SK-N-SH treated with all-trans-retinoic acid at 6 μM for 48 hours (cell line): ENCODE results near the gene SYNE3.

ENCODE experiments used
- ATAC-seq: fragments of 200-7000 bp; cut with Tn5 transposase; 3 replicates; pipeline ENCODE4 v1.9.1; 2020; ENCODE audit warnings: mild to moderate bottlenecking, moderate library complexity
- ARNTL ChIP-seq: fragments of 450-650 bp; formaldehyde crosslinking; IDR thresholded peaks from 2 replicates; pipeline ENCODE4 v1.5.0; 2020; ENCODE audit warnings: low read depth, mild to moderate bottlenecking, moderate library complexity, borderline replicate concordance
- BACH2 ChIP-seq: fragments of 250-450 bp; sonication (Bioruptor Pico); IDR thresholded peaks from 2 replicates; pipeline ENCODE4 v1.9.0; 2021; ENCODE audit warnings: mild to moderate bottlenecking, borderline replicate concordance
- ESRRG ChIP-seq: fragments of 250-450 bp; sonication (Bioruptor Pico); IDR thresholded peaks from 2 replicates; pipeline ENCODE4 v1.6.1; 2021; ENCODE audit warnings: mild to moderate bottlenecking
- GLIS3 ChIP-seq: fragments of 250-450 bp; sonication (Bioruptor Pico); IDR thresholded peaks from 2 replicates; pipeline ENCODE4 v1.5.0; 2020; ENCODE audit warnings: mild to moderate bottlenecking, moderate library complexity
- ISL1 ChIP-seq: fragments of 250-450 bp; sonication (Bioruptor Pico); IDR thresholded peaks from 2 replicates; pipeline ENCODE4 v2.1.2; 2022; ENCODE audit warnings: mild to moderate bottlenecking, moderate library complexity
- OSR1 ChIP-seq: fragments of 250-450 bp; sonication (Bioruptor Pico); IDR thresholded peaks from 2 replicates; pipeline ENCODE4 v1.8.0; 2022; ENCODE audit warnings: moderate library complexity, mild to moderate bottlenecking, inconsistent platforms
- PPARA ChIP-seq: fragments of 250-450 bp; sonication (Bioruptor Pico); IDR thresholded peaks from 2 replicates; pipeline ENCODE4 v1.5.0; 2020; ENCODE audit warnings: mild to moderate bottlenecking, borderline replicate concordance
- RARB ChIP-seq: fragments of 250-450 bp; sonication (Bioruptor Pico); IDR thresholded peaks from 2 replicates; pipeline ENCODE4 v1.8.0; 2021; ENCODE audit warnings: mild to moderate bottlenecking, moderate library complexity
- SNAI2 ChIP-seq: fragments of 250-450 bp; sonication (Bioruptor Pico); IDR thresholded peaks from 2 replicates; pipeline ENCODE4 v1.5.0; 2020; ENCODE audit warnings: mild to moderate bottlenecking, moderate library complexity
- TCF4 ChIP-seq: fragments of 250-450 bp; sonication (Bioruptor Pico); IDR thresholded peaks from 2 replicates; pipeline ENCODE4 v1.8.0; 2021; ENCODE audit warnings: mild to moderate bottlenecking, moderate library complexity, borderline replicate concordance
- TOX ChIP-seq: fragments of 250-450 bp; sonication (Bioruptor Pico); IDR thresholded peaks from 2 replicates; pipeline ENCODE4 v1.8.0; 2021; ENCODE audit warnings: mild to moderate bottlenecking, moderate library complexity, borderline replicate concordance
- ZC3H10 ChIP-seq: fragments of 250-450 bp; sonication (Bioruptor Pico); IDR thresholded peaks from 2 replicates; pipeline ENCODE4 v1.5.1; 2021; ENCODE audit warnings: mild to moderate bottlenecking, moderate library complexity
- ZFP3 ChIP-seq: fragments of 250-450 bp; sonication (Bioruptor Pico); IDR thresholded peaks from 2 replicates; pipeline ENCODE4 v1.5.0; 2020; ENCODE audit warnings: mild to moderate bottlenecking, moderate library complexity
- ZFP30 ChIP-seq: fragments of 450-650 bp; formaldehyde crosslinking; IDR thresholded peaks from 2 replicates; pipeline ENCODE4 v1.5.0; 2022; ENCODE audit warnings: mild to moderate bottlenecking, moderate library complexity
- ZNF565 ChIP-seq: fragments of 450-650 bp; formaldehyde crosslinking; conservative IDR thresholded peaks from 2 replicates; pipeline ENCODE4 v1.5.0; 2020; ENCODE audit warnings: low read depth, mild to moderate bottlenecking, moderate library complexity
- ZNF70 ChIP-seq: fragments of 450-650 bp; formaldehyde crosslinking; IDR thresholded peaks from 2 replicates; pipeline ENCODE4 v1.5.0; 2020; ENCODE audit warnings: mild to moderate bottlenecking, moderate library complexity
- ZNF8 ChIP-seq: fragments of 450-650 bp; formaldehyde crosslinking; IDR thresholded peaks from 2 replicates; pipeline ENCODE4 v1.5.0; 2020; ENCODE audit warnings: mild to moderate bottlenecking, moderate library complexity
- TF ChIP-seq, protein P1 (sequence below): fragments of 250-450 bp; sonication (Bioruptor Pico); IDR thresholded peaks from 2 replicates; pipeline ENCODE4 v1.8.0; 2021; ENCODE audit warnings: low read depth, mild to moderate bottlenecking, moderate library complexity, borderline replicate concordance
- TF ChIP-seq, protein P2 (sequence below): fragments of 250-450 bp; sonication (Bioruptor Pico); IDR thresholded peaks from 2 replicates; pipeline ENCODE4 v1.5.0; 2020; ENCODE audit warnings: mild to moderate bottlenecking, moderate library complexity
- TF ChIP-seq, protein P3 (sequence below): fragments of 250-450 bp; sonication (Bioruptor Pico); IDR thresholded peaks from 2 replicates; pipeline ENCODE4 v1.8.0; 2020; ENCODE audit warnings: mild to moderate bottlenecking, moderate library complexity, borderline replicate concordance

The SYNE3 gene

DNA sequence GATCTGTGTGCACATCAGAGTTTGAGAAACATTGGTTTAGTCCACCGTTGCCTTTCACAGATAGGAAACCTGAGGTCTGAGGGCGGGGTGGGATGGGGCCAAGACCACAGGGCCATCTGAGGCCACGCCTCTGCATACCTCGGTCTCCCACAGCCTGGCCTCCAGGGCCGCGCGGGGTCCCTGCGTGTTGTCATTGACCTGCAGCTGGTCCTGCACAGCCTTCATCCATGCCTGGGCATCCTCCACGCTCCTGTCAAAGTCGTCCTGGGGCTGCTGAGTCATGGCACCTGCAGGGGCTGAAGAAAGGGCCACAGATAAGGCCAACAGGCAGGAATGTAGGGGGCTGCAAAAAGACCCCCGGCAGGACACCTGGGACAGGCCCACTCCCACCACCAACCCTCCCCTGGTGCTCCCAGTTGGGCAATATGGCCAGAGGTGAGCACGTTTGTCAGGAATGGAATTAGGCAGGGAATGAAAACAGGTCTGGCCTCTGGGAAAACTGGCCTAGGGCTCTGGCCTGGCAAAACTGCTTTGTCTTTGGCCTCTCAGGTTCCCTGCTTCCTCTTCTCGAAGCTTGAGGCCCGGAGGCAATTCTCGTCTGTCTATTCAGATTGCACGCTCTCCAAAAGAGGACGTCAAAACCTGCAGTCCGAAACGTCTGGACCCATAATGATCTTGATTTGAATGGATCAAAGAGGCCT, 40.8 kb downstream of the SYNE3 start:
- no peak for ATAC-seq
- TF ChIP-seq ZC3H10 (CRISPR knock-in tag) (no peak), ARNTL (CRISPR knock-in tag) (no peak), TCF4 (CRISPR knock-in tag) (no peak)
- TF ChIP-seq, protein P1, sequence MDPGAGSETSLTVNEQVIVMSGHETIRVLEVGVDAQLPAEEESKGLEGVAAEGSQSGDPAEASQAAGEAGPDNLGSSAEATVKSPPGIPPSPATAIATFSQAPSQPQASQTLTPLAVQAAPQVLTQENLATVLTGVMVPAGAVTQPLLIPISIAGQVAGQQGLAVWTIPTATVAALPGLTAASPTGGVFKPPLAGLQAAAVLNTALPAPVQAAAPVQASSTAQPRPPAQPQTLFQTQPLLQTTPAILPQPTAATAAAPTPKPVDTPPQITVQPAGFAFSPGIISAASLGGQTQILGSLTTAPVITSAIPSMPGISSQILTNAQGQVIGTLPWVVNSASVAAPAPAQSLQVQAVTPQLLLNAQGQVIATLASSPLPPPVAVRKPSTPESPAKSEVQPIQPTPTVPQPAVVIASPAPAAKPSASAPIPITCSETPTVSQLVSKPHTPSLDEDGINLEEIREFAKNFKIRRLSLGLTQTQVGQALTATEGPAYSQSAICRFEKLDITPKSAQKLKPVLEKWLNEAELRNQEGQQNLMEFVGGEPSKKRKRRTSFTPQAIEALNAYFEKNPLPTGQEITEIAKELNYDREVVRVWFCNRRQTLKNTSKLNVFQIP (CRISPR knock-in tag), result no peak

DNA sequence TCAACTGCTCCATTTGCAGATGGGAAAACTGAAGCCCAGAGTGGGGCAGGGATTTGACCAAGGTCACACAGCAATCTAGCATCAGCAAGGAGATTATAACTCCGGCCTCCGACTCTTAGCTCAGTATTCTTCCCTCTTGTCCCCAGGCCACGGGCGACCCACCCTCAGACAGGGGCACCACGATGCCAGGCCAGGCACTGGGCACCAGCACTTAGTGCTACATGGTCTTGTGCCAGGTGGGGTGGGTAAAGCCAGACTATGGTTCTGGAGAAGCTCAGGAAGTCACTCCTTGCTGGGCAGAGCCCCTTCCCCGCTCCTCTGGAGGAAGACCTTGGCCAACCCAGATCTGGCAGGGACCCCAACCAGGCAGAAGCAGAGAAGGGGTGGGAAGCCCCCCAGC, 41.5 kb downstream of the SYNE3 start:
- no peak for ATAC-seq
- no peak for TF ChIP-seq BACH2
- no peak for TF ChIP-seq OSR1 (CRISPR knock-in tag)
- TF ChIP-seq, protein P1 (CRISPR knock-in tag), result no peak
- TF ChIP-seq TOX (CRISPR knock-in tag), result no peak
- no peak for TF ChIP-seq RARB
- no peak for TF ChIP-seq ISL1 (CRISPR knock-in tag)

DNA sequence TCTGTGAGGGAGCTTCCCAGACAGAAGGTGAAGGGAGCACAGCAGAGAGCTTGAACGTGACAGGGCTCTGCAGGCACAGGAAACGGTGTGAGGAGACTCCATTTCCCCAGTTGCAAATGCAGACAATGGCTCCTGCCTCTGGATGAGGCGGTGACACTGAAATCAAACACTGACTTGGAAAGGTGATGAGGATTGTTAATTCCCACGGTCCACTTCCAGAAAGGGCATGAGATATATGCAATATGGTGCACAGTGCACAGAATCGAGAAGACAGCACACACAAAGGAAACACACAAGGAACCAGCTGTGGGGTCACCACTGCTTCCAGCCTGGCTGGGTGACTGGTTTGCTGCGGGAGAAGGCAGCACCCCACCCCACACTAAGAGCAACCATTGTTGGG, 42.0 kb downstream of the SYNE3 start:
- ATAC-seq, result no peak
- TF ChIP-seq ZNF70 (CRISPR knock-in tag) (no peak), RARB (no peak), GLIS3 (CRISPR knock-in tag) (no peak), ZFP30 (no peak), ZFP3 (CRISPR knock-in tag) (no peak), ZNF8 (no peak), PPARA (CRISPR knock-in tag) (no peak), SNAI2 (CRISPR knock-in tag) (no peak), ZNF565 (CRISPR knock-in tag) (no peak)
- TF ChIP-seq, protein P2, sequence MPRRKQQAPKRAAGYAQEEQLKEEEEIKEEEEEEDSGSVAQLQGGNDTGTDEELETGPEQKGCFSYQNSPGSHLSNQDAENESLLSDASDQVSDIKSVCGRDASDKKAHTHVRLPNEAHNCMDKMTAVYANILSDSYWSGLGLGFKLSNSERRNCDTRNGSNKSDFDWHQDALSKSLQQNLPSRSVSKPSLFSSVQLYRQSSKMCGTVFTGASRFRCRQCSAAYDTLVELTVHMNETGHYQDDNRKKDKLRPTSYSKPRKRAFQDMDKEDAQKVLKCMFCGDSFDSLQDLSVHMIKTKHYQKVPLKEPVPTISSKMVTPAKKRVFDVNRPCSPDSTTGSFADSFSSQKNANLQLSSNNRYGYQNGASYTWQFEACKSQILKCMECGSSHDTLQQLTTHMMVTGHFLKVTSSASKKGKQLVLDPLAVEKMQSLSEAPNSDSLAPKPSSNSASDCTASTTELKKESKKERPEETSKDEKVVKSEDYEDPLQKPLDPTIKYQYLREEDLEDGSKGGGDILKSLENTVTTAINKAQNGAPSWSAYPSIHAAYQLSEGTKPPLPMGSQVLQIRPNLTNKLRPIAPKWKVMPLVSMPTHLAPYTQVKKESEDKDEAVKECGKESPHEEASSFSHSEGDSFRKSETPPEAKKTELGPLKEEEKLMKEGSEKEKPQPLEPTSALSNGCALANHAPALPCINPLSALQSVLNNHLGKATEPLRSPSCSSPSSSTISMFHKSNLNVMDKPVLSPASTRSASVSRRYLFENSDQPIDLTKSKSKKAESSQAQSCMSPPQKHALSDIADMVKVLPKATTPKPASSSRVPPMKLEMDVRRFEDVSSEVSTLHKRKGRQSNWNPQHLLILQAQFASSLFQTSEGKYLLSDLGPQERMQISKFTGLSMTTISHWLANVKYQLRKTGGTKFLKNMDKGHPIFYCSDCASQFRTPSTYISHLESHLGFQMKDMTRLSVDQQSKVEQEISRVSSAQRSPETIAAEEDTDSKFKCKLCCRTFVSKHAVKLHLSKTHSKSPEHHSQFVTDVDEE (CRISPR knock-in tag), result no peak
- TF ChIP-seq, protein P1 (CRISPR knock-in tag), result no peak

DNA sequence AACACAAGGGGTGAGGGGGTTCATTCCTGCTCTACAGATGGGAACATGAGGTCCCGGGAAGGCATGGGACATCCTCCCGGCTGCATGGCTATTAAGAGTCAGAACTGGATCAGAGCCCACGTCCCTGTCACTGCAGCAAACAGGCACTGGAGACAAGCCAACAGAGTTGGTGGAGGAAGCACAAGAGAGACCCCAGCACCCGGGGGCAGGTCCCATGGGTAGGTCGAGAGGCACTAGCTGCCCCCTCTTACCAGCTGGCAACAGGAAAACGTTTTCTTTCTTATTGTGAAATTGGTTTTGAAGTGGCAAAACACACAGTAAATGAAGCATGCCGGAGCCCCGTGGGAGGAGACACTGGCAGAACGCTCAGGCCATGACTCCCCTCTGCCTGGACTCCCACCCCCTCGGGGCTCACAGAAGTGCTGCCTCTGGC, 43.6 kb downstream of the SYNE3 start:
- ATAC-seq, result no peak
- TF ChIP-seq, protein P2 (CRISPR knock-in tag), result no peak
- TF ChIP-seq ZNF70 (CRISPR knock-in tag) (no peak), BACH2 (no peak), RARB (no peak), TCF4 (CRISPR knock-in tag) (no peak), TOX (CRISPR knock-in tag) (no peak), ARNTL (CRISPR knock-in tag) (no peak), SNAI2 (CRISPR knock-in tag) (no peak), ESRRG (CRISPR knock-in tag) (no peak)
- TF ChIP-seq, protein P3, sequence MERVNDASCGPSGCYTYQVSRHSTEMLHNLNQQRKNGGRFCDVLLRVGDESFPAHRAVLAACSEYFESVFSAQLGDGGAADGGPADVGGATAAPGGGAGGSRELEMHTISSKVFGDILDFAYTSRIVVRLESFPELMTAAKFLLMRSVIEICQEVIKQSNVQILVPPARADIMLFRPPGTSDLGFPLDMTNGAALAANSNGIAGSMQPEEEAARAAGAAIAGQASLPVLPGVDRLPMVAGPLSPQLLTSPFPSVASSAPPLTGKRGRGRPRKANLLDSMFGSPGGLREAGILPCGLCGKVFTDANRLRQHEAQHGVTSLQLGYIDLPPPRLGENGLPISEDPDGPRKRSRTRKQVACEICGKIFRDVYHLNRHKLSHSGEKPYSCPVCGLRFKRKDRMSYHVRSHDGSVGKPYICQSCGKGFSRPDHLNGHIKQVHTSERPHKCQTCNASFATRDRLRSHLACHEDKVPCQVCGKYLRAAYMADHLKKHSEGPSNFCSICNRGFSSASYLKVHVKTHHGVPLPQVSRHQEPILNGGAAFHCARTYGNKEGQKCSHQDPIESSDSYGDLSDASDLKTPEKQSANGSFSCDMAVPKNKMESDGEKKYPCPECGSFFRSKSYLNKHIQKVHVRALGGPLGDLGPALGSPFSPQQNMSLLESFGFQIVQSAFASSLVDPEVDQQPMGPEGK (CRISPR knock-in tag), result no peak
- TF ChIP-seq, protein P1 (CRISPR knock-in tag), result no peak
